ENCODE data around the gene RELB.
A peak's percentile ranks its signal among the peaks of the same experiment; 100 is the strongest.

The RELB gene

GRCh38 chr19:45061965-45062364 is 60.7 kb downstream of the RELB start:
- DNase-seq: no peak

- DNase-seq: no peak
Observed at GRCh38 chr19:45063851-45064801, 62.9 kb downstream of the RELB start.

GRCh38 chr19:45066921-45067661 is 65.8 kb downstream of the RELB start:
- DNase-seq: no peak

- DNase-seq: no peak
Observed at GRCh38 chr19:45068041-45068440, 66.8 kb downstream of the RELB start.

- no peak for DNase-seq
Observed at GRCh38 chr19:45069056-45069455, 67.8 kb downstream of the RELB start.

- DNase-seq: no peak
Observed at GRCh38 chr19:45070214-45070613, 69.0 kb downstream of the RELB start.

- DNase-seq: no peak
Observed at GRCh38 chr19:45070861-45071544, 69.7 kb downstream of the RELB start.

GRCh38 chr19:45071545-45071938 is 70.3 kb downstream of the RELB start:
- no peak for DNase-seq

- DNase-seq: no peak
Observed at GRCh38 chr19:45071969-45072790, 70.9 kb downstream of the RELB start.

GRCh38 chr19:45074744-45075300 is 73.6 kb downstream of the RELB start:
- no peak for DNase-seq

- DNase-seq: no peak
Observed at GRCh38 chr19:45075301-45076028, 74.2 kb downstream of the RELB start.

GRCh38 chr19:45076029-45076850 is 75.0 kb downstream of the RELB start, which contains the start of gene ZNF296:
Gene ZNF296, minus strand, starts transcription at chr19:45076478. Its CDS starts 105 bp downstream, at chr19:45076373.
- no peak for DNase-seq

GRCh38 chr19:45076851-45077730 is 75.8 kb downstream of the RELB start:
- DNase-seq: no peak

GRCh38 chr19:45078390-45079062 is 77.3 kb downstream of the RELB start:
- DNase-seq: no peak

- peak; percentile 70 for DNase-seq
Observed at GRCh38 chr19:45079063-45079910, 78.0 kb downstream of the RELB start, which contains the start of gene GEMIN7. Gene GEMIN7, plus strand, starts transcription at chr19:45079260. Its CDS starts 10,855 bp downstream, at chr19:45090115.

- DNase-seq: no peak
Observed at GRCh38 chr19:45079911-45080370, 78.7 kb downstream of the RELB start.

- DNase-seq: no peak
Observed at GRCh38 chr19:45082170-45082569, 80.9 kb downstream of the RELB start.

All from NCI-H2107 (cell line).